ENCODE results near the gene PPP1R3G. TPM values are rescaled to one million over a fixed set of nuclear protein-coding genes. Genes with fewer than 3 reads are reported as not detected.

Gene PPP1R3G
- total and polyA plus RNA-seq, 12 donors: 3.8 to 12.2 (median 8.0) TPM

DNA sequence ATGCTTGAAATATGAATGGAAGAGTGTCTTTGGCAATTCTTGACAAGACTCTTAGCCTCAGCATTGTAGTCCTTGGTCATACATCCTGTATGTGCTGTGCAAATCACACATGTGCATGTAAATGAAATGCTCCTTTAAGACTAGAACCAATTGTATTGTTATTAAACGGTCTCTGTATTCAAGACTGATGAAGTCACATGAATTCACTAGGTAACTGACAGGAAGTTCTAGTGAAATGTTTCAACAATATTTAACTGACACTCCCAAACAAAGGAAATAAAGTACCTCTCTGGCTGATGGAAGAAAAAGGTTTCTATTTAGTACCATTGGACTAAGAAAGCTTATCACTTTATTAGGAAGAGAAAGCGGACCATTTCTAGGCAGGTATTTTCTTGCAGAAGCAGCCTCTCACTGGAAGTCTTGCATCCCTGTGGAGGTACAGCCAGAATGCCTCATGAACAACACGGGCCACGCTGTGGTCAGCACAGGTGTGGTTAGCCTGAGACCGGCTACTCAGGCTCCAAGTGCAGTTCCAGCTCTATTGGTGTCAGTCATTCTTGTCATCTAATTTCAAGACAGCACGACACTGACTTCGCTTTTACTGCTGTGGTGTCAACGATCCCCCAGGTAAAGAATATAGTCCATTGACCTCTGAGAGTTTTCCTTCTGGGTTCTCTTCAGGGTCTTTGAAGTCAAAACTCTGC lies 17.3 kb downstream of the PPP1R3G start:
- Histone ChIP-seq H3K27ac (no peak overlapping the region), H3K36me3 (no peaks in the 10 kb centered on the region), H3K4me1 (peaks cover 0 to 24% (median 5%) of the 10 kb centered on the region in 9 donors), H3K27me3 (no peaks in the 10 kb centered on the region), H3K9me3 (no peaks in the 10 kb centered on the region), H3K4me3 (no peak overlapping the region)
- ATAC-seq (no peak), DNase-seq (no peak)
- intact Hi-C loops (cut with DNase I): no loop called here
- 87% methylated on average over 8 of the region's 8 CpGs for WGBS, 2 donors
- TF ChIP-seq, protein P1, sequence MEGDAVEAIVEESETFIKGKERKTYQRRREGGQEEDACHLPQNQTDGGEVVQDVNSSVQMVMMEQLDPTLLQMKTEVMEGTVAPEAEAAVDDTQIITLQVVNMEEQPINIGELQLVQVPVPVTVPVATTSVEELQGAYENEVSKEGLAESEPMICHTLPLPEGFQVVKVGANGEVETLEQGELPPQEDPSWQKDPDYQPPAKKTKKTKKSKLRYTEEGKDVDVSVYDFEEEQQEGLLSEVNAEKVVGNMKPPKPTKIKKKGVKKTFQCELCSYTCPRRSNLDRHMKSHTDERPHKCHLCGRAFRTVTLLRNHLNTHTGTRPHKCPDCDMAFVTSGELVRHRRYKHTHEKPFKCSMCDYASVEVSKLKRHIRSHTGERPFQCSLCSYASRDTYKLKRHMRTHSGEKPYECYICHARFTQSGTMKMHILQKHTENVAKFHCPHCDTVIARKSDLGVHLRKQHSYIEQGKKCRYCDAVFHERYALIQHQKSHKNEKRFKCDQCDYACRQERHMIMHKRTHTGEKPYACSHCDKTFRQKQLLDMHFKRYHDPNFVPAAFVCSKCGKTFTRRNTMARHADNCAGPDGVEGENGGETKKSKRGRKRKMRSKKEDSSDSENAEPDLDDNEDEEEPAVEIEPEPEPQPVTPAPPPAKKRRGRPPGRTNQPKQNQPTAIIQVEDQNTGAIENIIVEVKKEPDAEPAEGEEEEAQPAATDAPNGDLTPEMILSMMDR (IDR thresholded peaks at IDR 0.05): no peak

DNA sequence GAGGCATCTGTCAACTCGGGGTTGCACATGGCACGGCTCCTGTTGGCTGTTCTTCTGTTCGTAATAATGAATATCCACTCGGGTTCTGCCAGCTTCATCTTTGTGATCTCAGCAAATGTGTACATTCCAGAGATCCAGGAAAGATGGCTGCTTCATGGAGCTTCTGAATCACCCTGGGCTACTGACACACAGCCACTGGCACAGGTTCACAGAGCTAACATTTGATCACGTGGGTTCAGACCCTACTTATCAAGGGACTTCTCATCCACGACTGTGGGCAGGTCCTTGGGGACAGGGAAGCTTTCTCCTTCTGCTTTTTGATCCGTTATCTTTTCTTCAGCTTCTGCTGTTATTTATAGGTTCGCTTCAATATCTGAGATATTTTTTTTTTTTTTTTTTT lies 18.1 kb downstream of the PPP1R3G start:
- no peak overlapping the region for H3K4me3 ChIP-seq
- H3K27me3 ChIP-seq: no peaks in the 10 kb centered on the region
- H3K27ac ChIP-seq: no peak overlapping the region
- intact Hi-C loops (cut with DNase I): no loop called here
- ATAC-seq (peak in 1 of 8 donors; percentile 33), DNase-seq (no peak)
- peaks cover 0 to 4% (median 0%) of the 10 kb centered on the region in 9 donors for H3K36me3 ChIP-seq
- 60 to 65% methylated on average over 8 of the region's 8 CpGs for WGBS, 2 donors
- TF ChIP-seq, protein P1 (IDR thresholded peaks at IDR 0.05): no peak
- no peaks in the 10 kb centered on the region for H3K9me3 ChIP-seq
- peaks cover 0 to 17% (median 2%) of the 10 kb centered on the region in 9 donors for H3K4me1 ChIP-seq

DNA sequence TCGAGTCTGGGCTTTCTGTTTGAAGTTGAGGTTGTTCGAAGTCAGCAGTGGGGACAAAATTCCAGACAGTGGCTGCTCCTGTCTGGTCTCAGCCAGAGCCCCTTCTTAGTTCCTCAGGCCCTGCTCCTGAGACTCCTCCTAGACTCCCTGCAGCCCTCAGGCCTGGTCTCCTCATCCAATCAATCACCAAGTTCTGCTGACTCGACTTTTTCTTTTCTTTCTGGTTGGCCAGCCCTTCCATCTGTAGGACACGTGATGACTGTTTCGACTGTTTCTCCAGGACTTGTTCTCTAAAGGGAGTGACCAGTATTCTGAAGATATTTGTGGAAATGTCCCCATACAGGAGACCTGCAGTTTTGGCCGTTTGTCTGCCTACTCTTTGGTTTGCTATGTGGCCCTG lies 19.5 kb downstream of the PPP1R3G start:
- ATAC-seq (no peak), DNase-seq (no peak)
- WGBS, 2 donors: 92 to 98% methylated on average over 6 of the region's 6 CpGs
- peaks cover 0 to 14% (median 0%) of the 10 kb centered on the region in 9 donors for H3K36me3 ChIP-seq
- no peak overlapping the region for H3K27ac ChIP-seq
- no peak overlapping the region for H3K4me3 ChIP-seq
- H3K4me1 ChIP-seq: peaks cover 0 to 28% (median 12%) of the 10 kb centered on the region in 9 donors
- no peaks in the 10 kb centered on the region for H3K9me3 ChIP-seq
- intact Hi-C loops (cut with DNase I): no loop called here
- TF ChIP-seq, protein P1 (IDR thresholded peaks at IDR 0.05): no peak
- no peaks in the 10 kb centered on the region for H3K27me3 ChIP-seq

DNA sequence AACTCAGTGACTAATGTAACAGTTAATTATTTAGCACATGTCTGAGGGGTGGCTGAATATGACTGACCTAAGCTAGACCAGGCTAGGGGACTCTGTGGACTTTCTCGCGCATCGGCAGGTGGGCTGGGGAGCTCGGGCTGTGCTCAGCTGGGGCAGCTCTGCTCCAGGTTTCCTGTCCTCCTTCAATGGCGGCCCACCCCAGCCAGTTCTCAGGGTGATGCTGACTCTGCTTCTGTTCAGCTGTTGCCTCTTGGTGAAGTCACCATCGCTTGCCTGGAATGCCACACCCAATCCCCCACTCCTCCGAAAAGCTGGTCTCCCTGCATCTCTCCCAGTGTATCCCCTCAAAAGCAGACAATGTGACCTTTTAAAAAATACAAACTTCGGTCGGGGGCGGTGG lies 20.0 kb downstream of the PPP1R3G start:
- Histone ChIP-seq H3K4me3 (no peak overlapping the region), H3K9me3 (no peaks in the 10 kb centered on the region), H3K36me3 (peaks cover 0 to 15% (median 0%) of the 10 kb centered on the region in 9 donors), H3K27ac (no peak overlapping the region), H3K4me1 (peaks cover 0 to 30% (median 12%) of the 10 kb centered on the region in 9 donors), H3K27me3 (no peaks in the 10 kb centered on the region)
- TF ChIP-seq, protein P1 (IDR thresholded peaks at IDR 0.05): no peak
- no peak for ATAC-seq
- no peak for DNase-seq
- WGBS, 2 donors: 95 to 96% methylated on average over 10 of the region's 10 CpGs
- intact Hi-C loops (cut with DNase I): no loop called here

All from heart right ventricle (tissue), 16 donors.